Testis (tissue), 2 donors: ENCODE measurements around the gene DCXR.

Source experiments
- CTCF ChIP-seq, 3 experiments: fragments of 450-650 bp in 2 of 3; fragments of 200-600 bp in 1 of 3; sonication (generic) in 1 of 3; IDR thresholded peaks; one replicate each; pipeline ENCODE4 v1.5.1; 2016 to 2019; ENCODE audit warnings: antibody characterized with exemption in 3 of 3, mild to moderate bottlenecking in 2 of 3, moderate library complexity in 1 of 3
- POLR2A ChIP-seq: fragments of 450-650 bp; IDR thresholded peaks from one replicate; pipeline ENCODE4 v1.6.1; 2017; ENCODE audit warnings: antibody characterized with exemption, mild to moderate bottlenecking, moderate library complexity

GRCh38 chr17:82085031-82085861 is 47.7 kb upstream of the DCXR start:
- TF ChIP-seq POLR2A (no peak), CTCF (IDR thresholded peaks at IDR 0.05) (no peak)
